CD4-positive, alpha-beta T cell (primary cell): Measurements from ENCODE around the gene SCAPER. TPM values are rescaled to one million over a fixed set of nuclear protein-coding genes. Genes with fewer than 3 reads are reported as not detected.

Experiments
- ATAC-seq: fragments of 200-7000 bp; cut with Tn5 transposase; one replicate; pipeline ENCODE4 v1.10.0; 2022; ENCODE audit warnings: mild to moderate bottlenecking; ENCODE audit not compliant: poor library complexity
- CTCF ChIA-PET: fragments of 350-600 bp; sonication (Branson Sonifier 250); formaldehyde crosslinking; loops from one replicate; lab custom pipeline; 2021; ENCODE audit warnings: antibody characterized with exemption, inconsistent platforms; lab: Charles Lee
- POLR2A ChIA-PET: fragments of 350-600 bp; sonication (Branson Sonifier 250); formaldehyde crosslinking; loops from one replicate; lab custom pipeline; 2021; ENCODE audit warnings: antibody characterized with exemption, inconsistent platforms; lab: Charles Lee
- DNase-seq, 14 experiments: peaks; one replicate each; pipeline ENCODE4 v3.0.0-alpha.2; 2013 to 2020; ENCODE audit warnings: mixed read lengths in 2 of 14
- H3K27ac ChIP-seq, 2 donors: one replicate each; pipeline versions ENCODE4 v1.5.1 to v1.7.0; 2013; ENCODE audit warnings: low read length in 2 of 2, low read depth in 1 of 2, mild to moderate bottlenecking in 1 of 2
- H3K27me3 ChIP-seq, 2 experiments: 1 replicate in 1 of 2; 2 replicates in 1 of 2; pipeline versions ENCODE4 v1.6.1 to v1.7.0; 2013; ENCODE audit warnings: low read length in 2 of 2, control low read depth in 1 of 2, mild to moderate bottlenecking in 1 of 2, moderate library complexity in 1 of 2; ENCODE audit not compliant: insufficient read depth in 2 of 2, control insufficient read depth in 1 of 2
- H3K36me3 ChIP-seq: one replicate; pipeline ENCODE4 v1.6.1; 2013; ENCODE audit warnings: low read length, control low read depth; ENCODE audit not compliant: insufficient read depth
- H3K4me1 ChIP-seq: one replicate; pipeline ENCODE4 v1.6.1; 2013; ENCODE audit warnings: low read length, control low read depth; ENCODE audit not compliant: insufficient read depth
- H3K4me3 ChIP-seq: one replicate; pipeline ENCODE4 v1.5.1; 2013; ENCODE audit warnings: mild to moderate bottlenecking, low read length, moderate library complexity
- H3K9me3 ChIP-seq, 2 experiments: 1 replicate in 1 of 2; 2 replicates in 1 of 2; pipeline versions ENCODE4 v1.6.1 to v1.7.0; 2013; ENCODE audit warnings: low read length in 2 of 2, mild to moderate bottlenecking in 2 of 2, control low read depth in 1 of 2, moderate library complexity in 1 of 2; ENCODE audit not compliant: control insufficient read depth in 1 of 2, insufficient read depth in 1 of 2
- H3K27ac Mint-ChIP-seq: one replicate; pipeline ENCODE4 v1.8.0; 2020; ENCODE audit warnings: mixed read lengths
- H3K27me3 Mint-ChIP-seq: one replicate; pipeline ENCODE4 v1.8.0; 2021; ENCODE audit warnings: mixed read lengths
- H3K36me3 Mint-ChIP-seq: one replicate; pipeline ENCODE4 v1.8.0; 2021; ENCODE audit warnings: low read depth, mixed read lengths
- H3K4me1 Mint-ChIP-seq: one replicate; pipeline ENCODE4 v1.8.0; 2021; ENCODE audit warnings: low read depth, mixed read lengths
- H3K4me3 Mint-ChIP-seq: one replicate; pipeline ENCODE4 v1.8.0; 2020; ENCODE audit warnings: mild to moderate bottlenecking, mixed read lengths
- H3K9me3 Mint-ChIP-seq: one replicate; pipeline ENCODE4 v1.8.0; 2020; ENCODE audit warnings: mixed read lengths
- CTCF ChIP-seq: fragments of 200-600 bp; IDR thresholded peaks from one replicate; pipeline ENCODE4 v1.8.0; 2022; ENCODE audit warnings: antibody characterized with exemption, mild to moderate bottlenecking
- intact Hi-C, 2 experiments: fragments of 100-400 bp; cut with DNase I in 1 of 2; cut with micrococcal nuclease in 1 of 2; formaldehyde crosslinking; loops; one replicate each; pipeline versions ENCODE4 v1.15.1 to v1.9.0; 2023 to 2025; cut with DNase I, micrococcal nuclease
- total RNA-seq, 174 experiments: library from RNA in 2 of 174; stranded (reverse) in 2 of 174; gene quantifications; one replicate each; pipeline ENCODE4 v1.2.3 and lab custom pipeline; 2021 to 2026

The SCAPER gene
- total RNA-seq, 2 experiments from 2014 or later = 40.3 to 41.2 TPM

- no peaks in the 10 kb centered on the region for H3K27me3 ChIP-seq
- no peak for ATAC-seq
- intact Hi-C loops = no loop called here
- no peak overlapping the region for H3K4me3 ChIP-seq
- ChIA-PET CTCF (no interaction called here), POLR2A (no interaction called here)
- H3K4me1 Mint-ChIP-seq = no peaks in the 10 kb centered on the region
- no peak overlapping the region for H3K4me3 Mint-ChIP-seq
- H3K27ac ChIP-seq = no peak overlapping the region
- no peaks in the 10 kb centered on the region for H3K36me3 ChIP-seq
- TF ChIP-seq CTCF = no peak
- H3K27ac Mint-ChIP-seq = no peak overlapping the region
- DNase-seq = no peak
- H3K36me3 Mint-ChIP-seq = peaks cover 13% of the 10 kb centered on the region
- H3K9me3 Mint-ChIP-seq = no peaks in the 10 kb centered on the region
- H3K9me3 ChIP-seq = no peaks in the 10 kb centered on the region
- no peaks in the 10 kb centered on the region for H3K4me1 ChIP-seq
- no peaks in the 10 kb centered on the region for H3K27me3 Mint-ChIP-seq
Measured at GRCh38 chr15:76418352-76419140, 486.6 kb downstream of the SCAPER start.

GRCh38 chr15:76401285-76401684 is 503.9 kb downstream of the SCAPER start:
- H3K4me3 ChIP-seq = no peak overlapping the region
- ATAC-seq = no peak
- H3K27ac Mint-ChIP-seq = no peak overlapping the region
- H3K9me3 Mint-ChIP-seq = no peaks in the 10 kb centered on the region
- H3K36me3 ChIP-seq = peaks cover 14% of the 10 kb centered on the region
- CTCF ChIA-PET = no interaction called here
- no peak overlapping the region for H3K27ac ChIP-seq
- no peaks in the 10 kb centered on the region for H3K27me3 ChIP-seq
- no peaks in the 10 kb centered on the region for H3K9me3 ChIP-seq
- H3K36me3 Mint-ChIP-seq = peaks cover 62% of the 10 kb centered on the region
- no peak overlapping the region for H3K4me3 Mint-ChIP-seq
- intact Hi-C loops = no loop called here
- TF ChIP-seq CTCF = no peak
- H3K27me3 Mint-ChIP-seq = no peaks in the 10 kb centered on the region
- H3K4me1 Mint-ChIP-seq = no peaks in the 10 kb centered on the region
- POLR2A ChIA-PET = no interaction called here
- no peak for DNase-seq
- no peaks in the 10 kb centered on the region for H3K4me1 ChIP-seq

- Histone ChIP-seq H3K4me1 (no peaks in the 10 kb centered on the region), H3K27me3 (no peaks in the 10 kb centered on the region), H3K27ac (no peak overlapping the region), H3K9me3 (no peaks in the 10 kb centered on the region), H3K36me3 (peaks cover 10% of the 10 kb centered on the region), H3K4me3 (no peak overlapping the region)
- DNase-seq = no peak
- Mint-ChIP-seq H3K9me3 (no peaks in the 10 kb centered on the region), H3K4me1 (no peaks in the 10 kb centered on the region), H3K27ac (no peak overlapping the region), H3K36me3 (peaks cover 46% of the 10 kb centered on the region), H3K4me3 (no peak overlapping the region), H3K27me3 (no peaks in the 10 kb centered on the region)
- ATAC-seq = no peak
- intact Hi-C loops = no loop called here
- no peak for TF ChIP-seq CTCF
- CTCF ChIA-PET = no interaction called here
- POLR2A ChIA-PET = no interaction called here
Measured at GRCh38 chr15:76398317-76399104, 506.6 kb downstream of the SCAPER start.
